GM13976 (cell line): ENCODE measurements around the gene ELMO1.

ENCODE experiments used
- DNase-seq: peaks from one replicate; pipeline ENCODE4 v3.0.0; 2012; ENCODE audit warnings: low spot score
- in situ Hi-C: fragments of 300-500 bp; cut with MboI; formaldehyde crosslinking; loops from one replicate; pipeline ENCODE4 v1.12.0; 2022; ENCODE audit warnings: low sequenced_read_pairs, mixed read lengths, inconsistent platforms; ENCODE audit not compliant: unreplicated experiment
- TF ChIP-seq, protein P1 (sequence below): IDR thresholded peaks from 2 replicates; pipeline ENCODE4 v1.5.1; 2012; ENCODE audit warnings: borderline replicate concordance, mild to moderate bottlenecking; ENCODE audit not compliant: insufficient read depth; ENCODE audit errors: extremely low read depth, missing control alignments, control extremely low read depth

The ELMO1 gene

DNA sequence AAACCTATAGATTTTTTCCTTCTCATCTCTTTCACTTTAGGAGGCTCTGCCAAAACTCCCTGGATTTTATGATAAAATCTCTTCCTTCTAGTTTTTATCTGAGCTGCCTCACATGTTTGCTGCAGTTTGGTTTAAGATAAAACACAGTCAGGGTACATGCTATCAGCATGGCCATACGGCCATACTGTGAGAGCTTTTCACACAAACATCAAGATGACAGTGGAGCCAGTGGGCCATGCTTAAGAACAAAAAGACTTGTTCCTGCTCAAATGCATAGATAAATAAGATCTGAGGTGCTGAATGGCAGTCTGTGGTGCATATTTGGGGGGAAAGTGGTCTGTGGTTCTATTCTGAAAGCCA is 91.0 kb downstream of the ELMO1 start:
- TF ChIP-seq, protein P1, sequence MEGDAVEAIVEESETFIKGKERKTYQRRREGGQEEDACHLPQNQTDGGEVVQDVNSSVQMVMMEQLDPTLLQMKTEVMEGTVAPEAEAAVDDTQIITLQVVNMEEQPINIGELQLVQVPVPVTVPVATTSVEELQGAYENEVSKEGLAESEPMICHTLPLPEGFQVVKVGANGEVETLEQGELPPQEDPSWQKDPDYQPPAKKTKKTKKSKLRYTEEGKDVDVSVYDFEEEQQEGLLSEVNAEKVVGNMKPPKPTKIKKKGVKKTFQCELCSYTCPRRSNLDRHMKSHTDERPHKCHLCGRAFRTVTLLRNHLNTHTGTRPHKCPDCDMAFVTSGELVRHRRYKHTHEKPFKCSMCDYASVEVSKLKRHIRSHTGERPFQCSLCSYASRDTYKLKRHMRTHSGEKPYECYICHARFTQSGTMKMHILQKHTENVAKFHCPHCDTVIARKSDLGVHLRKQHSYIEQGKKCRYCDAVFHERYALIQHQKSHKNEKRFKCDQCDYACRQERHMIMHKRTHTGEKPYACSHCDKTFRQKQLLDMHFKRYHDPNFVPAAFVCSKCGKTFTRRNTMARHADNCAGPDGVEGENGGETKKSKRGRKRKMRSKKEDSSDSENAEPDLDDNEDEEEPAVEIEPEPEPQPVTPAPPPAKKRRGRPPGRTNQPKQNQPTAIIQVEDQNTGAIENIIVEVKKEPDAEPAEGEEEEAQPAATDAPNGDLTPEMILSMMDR: no peak
- in situ Hi-C loops: no loop called here
- DNase-seq: no peak

DNA sequence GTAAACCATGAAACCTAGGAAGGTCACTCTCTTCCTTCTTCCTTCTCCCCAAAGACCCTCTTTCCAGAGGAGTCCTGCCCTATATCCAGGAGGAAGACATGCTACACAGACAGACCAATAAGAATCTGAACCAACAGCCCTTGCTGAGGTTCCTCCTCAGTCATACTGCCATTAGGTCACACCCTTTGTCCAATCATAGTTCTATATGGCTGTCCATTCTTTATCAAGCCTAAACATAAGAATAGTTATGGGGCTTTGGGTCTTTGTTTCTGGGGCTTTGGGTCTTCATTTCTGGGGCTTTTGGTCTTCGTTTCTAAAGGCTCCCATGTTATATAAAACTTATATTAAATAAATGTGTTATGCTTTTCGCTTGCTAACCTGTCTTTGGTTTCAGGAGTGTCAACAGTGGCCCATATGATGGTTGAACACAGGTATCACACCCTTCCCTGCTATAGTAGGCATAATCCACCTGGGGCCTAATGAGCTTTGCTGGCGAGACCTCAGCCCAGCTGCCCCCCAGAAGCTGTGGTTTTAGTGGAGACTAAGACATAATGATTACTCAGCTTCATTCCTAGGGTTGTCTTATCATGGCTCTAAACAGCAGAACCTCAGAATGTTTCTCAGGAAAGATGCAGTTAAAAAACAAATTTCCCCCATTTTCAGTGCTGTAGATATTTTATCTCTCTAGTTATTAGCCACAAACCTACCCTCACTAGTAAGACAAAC is 91.6 kb downstream of the ELMO1 start:
- TF ChIP-seq, protein P1: no peak
- in situ Hi-C loops: no loop called here
- DNase-seq: no peak

DNA sequence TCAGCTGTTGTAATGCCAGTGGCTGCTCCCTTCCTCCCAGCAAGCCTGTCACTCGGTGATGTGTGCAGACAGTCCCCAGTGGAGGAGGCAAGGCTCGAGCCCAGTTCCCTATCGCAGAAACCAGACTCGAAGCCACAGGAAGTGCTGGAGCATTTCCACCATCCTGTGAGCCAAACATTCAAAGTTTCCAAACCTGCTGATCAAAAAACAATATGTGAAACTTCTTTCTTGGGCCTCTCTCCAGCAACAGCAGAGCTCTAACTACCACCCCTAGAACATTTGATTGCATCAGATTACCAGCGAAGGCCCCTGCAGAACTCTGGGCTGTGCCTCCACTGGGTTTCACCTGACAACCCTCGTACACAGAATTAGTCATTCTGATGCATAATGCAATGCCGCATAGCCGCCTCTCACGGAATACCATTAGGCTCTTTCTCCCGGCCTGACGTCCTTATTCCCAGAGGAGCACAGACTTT is 94.0 kb downstream of the ELMO1 start:
- TF ChIP-seq, protein P1: no peak
- in situ Hi-C loops: no loop called here
- no peak for DNase-seq

DNA sequence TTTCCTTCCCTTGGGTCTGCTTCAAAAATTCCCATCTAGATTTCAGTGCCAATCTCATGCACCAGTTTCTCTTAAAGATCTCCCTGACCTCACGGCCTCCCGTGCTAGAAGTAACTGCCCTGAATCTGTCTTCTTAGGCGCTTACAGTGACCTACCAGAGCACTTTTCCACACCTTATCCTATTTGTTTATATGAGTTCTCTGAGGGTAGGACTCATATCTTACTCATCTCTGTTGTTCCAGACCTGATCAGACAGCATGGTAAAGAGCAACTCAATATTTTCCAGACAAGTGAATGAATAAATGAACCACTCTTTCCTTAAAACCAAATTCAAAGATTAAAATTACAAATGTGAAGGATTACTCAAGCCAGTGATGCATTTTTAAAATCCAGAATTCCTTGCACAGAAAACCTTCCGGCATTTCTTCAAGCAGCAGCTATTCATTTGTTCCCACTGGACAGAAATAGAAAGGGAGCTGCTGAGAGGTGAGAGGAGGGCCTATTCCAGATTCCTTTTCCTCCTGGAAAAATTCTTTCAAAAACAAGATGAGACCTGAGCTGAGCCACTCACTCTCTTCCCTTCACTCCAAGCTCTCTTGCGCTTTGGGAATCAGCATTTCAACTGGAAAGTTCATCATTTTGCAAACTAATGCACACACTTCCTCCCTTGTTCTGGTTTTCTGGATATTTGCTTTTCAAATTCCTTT is 94.6 kb downstream of the ELMO1 start:
- no peak for DNase-seq
- in situ Hi-C loops: no loop called here
- TF ChIP-seq, protein P1: no peak

DNA sequence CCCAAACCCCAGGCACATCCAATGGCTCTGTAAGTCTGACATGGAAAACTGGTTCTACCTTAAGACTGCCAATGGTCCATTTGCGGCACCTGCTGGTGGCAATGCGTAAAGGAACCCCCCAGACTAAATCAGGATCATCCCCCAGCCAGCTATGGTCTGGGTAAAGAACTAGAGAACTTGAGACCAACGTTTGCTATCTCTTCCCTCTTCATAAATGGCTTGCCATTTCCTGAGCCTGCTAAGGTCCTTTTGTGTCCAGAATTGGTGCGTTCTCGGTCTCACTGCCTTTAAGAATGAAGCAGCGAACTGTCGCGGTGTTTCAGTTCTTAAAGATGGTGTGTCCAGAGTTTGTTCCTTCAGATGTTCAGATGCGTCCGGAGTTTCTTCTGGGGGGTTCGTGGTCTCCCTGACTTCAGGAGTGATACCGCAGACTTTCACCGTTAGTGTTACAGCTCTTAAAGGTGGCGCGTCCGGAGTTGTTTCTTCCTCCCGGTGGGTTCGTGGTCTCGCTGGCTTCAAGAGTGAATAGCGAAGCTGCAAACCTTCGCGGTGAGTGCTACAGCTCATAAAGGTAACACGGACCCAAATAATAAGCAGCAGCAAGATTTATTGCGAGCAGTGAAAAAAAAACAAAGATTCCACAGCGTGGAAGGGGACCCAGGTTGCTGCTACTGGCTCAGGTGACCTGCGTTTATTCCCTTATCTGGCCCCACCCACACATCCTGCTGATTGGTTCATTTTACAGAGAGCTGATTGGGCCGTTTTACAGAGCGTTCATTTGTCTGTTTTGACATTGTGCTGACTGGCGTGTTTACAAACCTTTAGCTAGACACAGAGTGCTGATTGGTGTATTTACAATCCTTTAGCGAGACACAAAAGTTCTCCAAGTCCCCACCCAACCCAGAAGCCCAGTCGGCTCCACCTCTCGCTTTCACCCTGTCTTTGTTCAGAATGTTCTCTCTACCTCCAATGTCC is 95.4 kb downstream of the ELMO1 start:
- in situ Hi-C loops: no loop called here
- DNase-seq: peak; percentile 53
- TF ChIP-seq, protein P1: peak; percentile 93

DNA sequence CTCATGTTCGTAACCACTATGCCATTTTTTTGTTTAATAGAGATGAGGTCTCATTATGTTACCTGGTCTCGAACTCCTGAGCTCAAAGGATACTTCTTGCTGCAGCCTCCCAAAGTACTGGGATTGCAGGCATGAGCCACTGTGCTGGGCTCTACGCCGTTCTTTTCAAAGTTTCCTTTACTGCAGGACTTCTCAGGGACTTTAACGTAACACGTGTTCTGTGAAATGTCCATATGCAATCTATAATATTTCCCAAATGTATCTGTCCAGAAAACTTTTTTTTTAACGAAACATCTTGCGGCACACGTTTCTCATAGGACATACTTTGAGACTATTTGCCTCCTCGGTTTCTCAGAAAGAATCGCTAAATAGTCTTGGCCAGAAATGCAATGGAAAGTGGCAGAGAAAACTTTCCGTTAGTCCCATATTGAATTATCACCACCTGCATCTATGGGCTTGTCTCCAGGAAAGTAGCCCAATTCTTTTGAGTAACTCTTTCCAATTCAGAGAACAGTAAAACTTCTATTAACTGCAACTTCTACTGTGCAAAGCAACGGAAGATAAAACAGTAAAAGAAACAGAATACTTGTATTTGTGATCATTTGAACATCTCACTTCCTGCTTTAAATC is 96.3 kb downstream of the ELMO1 start:
- in situ Hi-C loops: no loop called here
- no peak for DNase-seq
- TF ChIP-seq, protein P1: no peak
